HCT116 (cell line): ENCODE measurements around the gene VTI1A. TPM values are rescaled to one million over a fixed set of nuclear protein-coding genes. Genes with fewer than 3 reads are reported as not detected.

Source experiments
- ATAC-seq: fragments of 200-7000 bp; cut with Tn5 transposase; 2 replicates; pipeline ENCODE4 v1.9.1; 2020; ENCODE audit warnings: mild to moderate bottlenecking, moderate library complexity
- BruUV-seq: library from RNA; stranded (reverse); fragments of 400-500 nt; replicated peaks from 2 replicates; lab custom pipeline; 2021; lab: Mats Ljungman, UMichigan
- CTCF ChIA-PET: fragments of 300-600 bp; sonication (Branson Sonifier 250); formaldehyde crosslinking; loops from one replicate; lab custom pipeline; 2021; ENCODE audit warnings: antibody characterized with exemption; lab: Charles Lee
- POLR2A ChIA-PET: fragments of 300-600, 350-600 bp; sonication (Branson Sonifier 250); formaldehyde crosslinking; loops from one replicate; lab custom pipeline; 2021; ENCODE audit warnings: antibody characterized with exemption; lab: Charles Lee
- RAD21 ChIA-PET, 2 experiments: fragments of 300-600 bp; sonication (Branson Sonifier 250); formaldehyde crosslinking; loops; one replicate each; lab custom pipeline; 2023; ENCODE audit warnings: low total read pairs in 2 of 2; ENCODE audit not compliant: uncharacterized antibody in 2 of 2, unreplicated experiment in 2 of 2, low non-redundant PET in 1 of 2; lab: Charles Lee
- DNase-seq: peaks from one replicate; pipeline ENCODE4 v3.0.0-alpha.2; 2010; ENCODE audit warnings: low read depth, low spot score
- H2AFZ ChIP-seq: fragments of 200-600 bp; shearing (Covaris generic), sonication (generic); 2 replicates; pipeline ENCODE4 v1.6.1; 2017; ENCODE audit warnings: low read depth, mixed run types, mixed read lengths, antibody characterized with exemption, low read length; ENCODE audit not compliant: poor library complexity, severe bottlenecking
- H3K27ac ChIP-seq: 2 replicates; pipeline ENCODE4 v1.5.1; 2012; ENCODE audit warnings: low read depth, low read length
- H3K27me3 ChIP-seq: fragments of 200-600 bp; sonication (generic); 2 replicates; pipeline ENCODE4 v1.6.1; 2016; ENCODE audit warnings: mixed run types, low read length, mixed read lengths; ENCODE audit not compliant: insufficient read depth
- H3K36me3 ChIP-seq, 2 experiments: fragments of 200-500 bp in 1 of 2; fragments of 200-600 bp in 1 of 2; sonication (Bioruptor generic) in 1 of 2; sonication (generic) in 1 of 2; 2 replicates each; pipeline versions ENCODE4 v1.5.1 to v1.6.1; 2014 to 2016; ENCODE audit warnings: low read length in 2 of 2, inconsistent platforms in 1 of 2, mixed read lengths in 1 of 2, mixed run types in 1 of 2; ENCODE audit not compliant: insufficient read depth in 2 of 2, control insufficient read depth in 1 of 2
- H3K4me1 ChIP-seq, 2 experiments: fragments of 200-600 bp in 1 of 2; sonication (generic) in 1 of 2; 2 replicates each; pipeline versions ENCODE4 v1.5.1 to v1.6.1; 2012 to 2017; ENCODE audit warnings: low read length in 2 of 2, inconsistent platforms in 1 of 2, mild to moderate bottlenecking in 1 of 2, mixed read lengths in 1 of 2, mixed run types in 1 of 2, moderate library complexity in 1 of 2; ENCODE audit not compliant: insufficient read depth in 2 of 2, control insufficient read depth in 1 of 2
- H3K4me2 ChIP-seq: fragments of 200-600 bp; sonication (generic); 2 replicates; pipeline ENCODE4 v1.6.1; 2017; ENCODE audit warnings: mixed run types, low read length, mixed read lengths
- H3K4me3 ChIP-seq, 2 experiments: fragments of 200-600 bp in 1 of 2; sonication (generic) in 1 of 2; replicated peaks in 1 of 2; 2 replicates each; pipeline ENCODE4 v1.5.1; 2011 to 2016; ENCODE audit warnings: low read length in 2 of 2, control low read depth in 1 of 2, low read depth in 1 of 2, mild to moderate bottlenecking in 1 of 2, mixed read lengths in 1 of 2, mixed run types in 1 of 2
- H3K79me2 ChIP-seq: fragments of 200-600 bp; sonication (generic); 2 replicates; pipeline ENCODE4 v1.6.1; 2017; ENCODE audit warnings: mild to moderate bottlenecking, mixed run types, low read length, moderate library complexity, mixed read lengths; ENCODE audit not compliant: insufficient read depth
- H3K9ac ChIP-seq: fragments of 200-600 bp; sonication (generic); 2 replicates; pipeline ENCODE4 v1.6.1; 2016; ENCODE audit warnings: low read length, mixed read lengths
- H3K9me2 ChIP-seq: fragments of 200-600 bp; sonication (generic), shearing (Covaris generic); 2 replicates; pipeline ENCODE4 v1.6.1; 2017; ENCODE audit warnings: mixed run types, mild to moderate bottlenecking, moderate library complexity; ENCODE audit not compliant: insufficient read depth
- H3K9me3 ChIP-seq, 2 experiments: fragments of 200-500 bp in 1 of 2; fragments of 200-600 bp in 1 of 2; sonication (Bioruptor generic) in 1 of 2; sonication (generic) in 1 of 2; 2 replicates each; pipeline ENCODE4 v1.6.1; 2014 to 2017; ENCODE audit warnings: low read length in 2 of 2, mixed read lengths in 2 of 2, inconsistent platforms in 1 of 2, low read depth in 1 of 2, mild to moderate bottlenecking in 1 of 2, mixed run types in 1 of 2, moderate library complexity in 1 of 2; ENCODE audit not compliant: control insufficient read depth in 1 of 2, insufficient read depth in 1 of 2
- H4K20me1 ChIP-seq: fragments of 200-600 bp; sonication (generic), shearing (Covaris generic); 2 replicates; pipeline ENCODE4 v1.6.1; 2017; ENCODE audit warnings: mixed run types, mild to moderate bottlenecking, moderate library complexity; ENCODE audit not compliant: insufficient read depth
- EZH2 ChIP-seq: fragments of 200-600 bp; sonication (generic); IDR thresholded peaks from 2 replicates; pipeline ENCODE4 v1.6.1; 2017; ENCODE audit warnings: antibody characterized with exemption, mixed run types
- EZH2phosphoT487 ChIP-seq: fragments of 200-600 bp; IDR thresholded peaks from 2 replicates; pipeline ENCODE4 v1.6.1; 2018; ENCODE audit warnings: antibody characterized with exemption, borderline replicate concordance
- POLR2A ChIP-seq: IDR thresholded peaks from 2 replicates; pipeline ENCODE4 v1.7.0; 2011; ENCODE audit warnings: borderline replicate concordance; ENCODE audit not compliant: insufficient read depth, insufficient read length; ENCODE audit errors: extremely low read depth
- RAD21 ChIP-seq: IDR thresholded peaks from 2 replicates; pipeline ENCODE4 v1.6.1; 2012; ENCODE audit warnings: low read depth, mild to moderate bottlenecking
- SIN3A ChIP-seq: IDR thresholded peaks from 2 replicates; pipeline ENCODE4 v1.6.1; 2012; ENCODE audit warnings: low read depth
- SP1 ChIP-seq: IDR thresholded peaks from 2 replicates; pipeline ENCODE4 v1.6.1; 2012; ENCODE audit warnings: low read depth
- SRF ChIP-seq: IDR thresholded peaks from 2 replicates; pipeline ENCODE4 v1.6.1; 2012; ENCODE audit warnings: low read depth
- TCF7L2 ChIP-seq: IDR thresholded peaks from 2 replicates; pipeline ENCODE4 v1.7.0; 2011; ENCODE audit warnings: borderline replicate concordance, inconsistent platforms; ENCODE audit not compliant: insufficient read depth, insufficient read length; ENCODE audit errors: extremely low read depth
- ZBTB33 ChIP-seq: IDR thresholded peaks from 2 replicates; pipeline ENCODE4 v1.6.1; 2011; ENCODE audit warnings: mild to moderate bottlenecking, low read length, moderate library complexity; ENCODE audit not compliant: insufficient replicate concordance; ENCODE audit errors: extremely low read depth
- ZFX ChIP-seq: fragments of 450-650 bp; IDR thresholded peaks from 2 replicates; pipeline ENCODE4 v1.6.1; 2017
- ZNF274 ChIP-seq: fragments of 200-500 bp; sonication (Bioruptor generic); IDR thresholded peaks from 2 replicates; pipeline ENCODE4 v1.6.1; 2014; ENCODE audit warnings: mild to moderate bottlenecking, low read depth, low read length, inconsistent platforms
- intact Hi-C: fragments of 100-400 bp; cut with micrococcal nuclease; formaldehyde crosslinking; loops from 2 replicates; pipeline ENCODE4 v1.10.0; 2022
- total RNA-seq: library from RNA; stranded (reverse); gene quantifications from one replicate; pipeline ENCODE4 v1.2.1, GENCODE V29; 2021; ENCODE audit not compliant: unreplicated experiment

The VTI1A gene
- total RNA-seq, 1 experiment from 2014 or later, result 80.7 TPM

GRCh38 chr10:112851181-112851580, 404.2 kb downstream of the VTI1A start:
- BruUV-seq, result no TSS peak
- ChIA-PET RAD21 (no interaction called here), POLR2A (no interaction called here), CTCF (no interaction called here)
- no peaks in the 10 kb centered on the region for H4K20me1 ChIP-seq
- DNase-seq, result no peak
- no peak overlapping the region for H3K4me3 ChIP-seq
- no peak overlapping the region for H3K27ac ChIP-seq
- H3K9me2 ChIP-seq, result no peaks in the 10 kb centered on the region
- H3K4me2 ChIP-seq, result no peak overlapping the region
- no peaks in the 10 kb centered on the region for H3K79me2 ChIP-seq
- TF ChIP-seq POLR2A (no peak), SIN3A (no peak), ZFX (no peak), EZH2phosphoT487 (no peak), ZNF274 (no peak), TCF7L2 (no peak), EZH2 (no peak), SP1 (no peak), ZBTB33 (no peak), SRF (no peak), RAD21 (no peak)
- H2AFZ ChIP-seq, result no peak overlapping the region
- no peak for ATAC-seq
- H3K27me3 ChIP-seq, result no peaks in the 10 kb centered on the region
- H3K36me3 ChIP-seq, result no peaks in the 10 kb centered on the region
- H3K9me3 ChIP-seq, result no peaks in the 10 kb centered on the region
- peaks cover 6 to 24% of the 10 kb centered on the region in 2 experiments; a peak in 3 of 4 replicates for H3K4me1 ChIP-seq
- H3K9ac ChIP-seq, result no peak overlapping the region
- intact Hi-C loops, result no loop called here
